Sigmoid colon (tissue), 7 donors: ENCODE measurements around the gene ESYT3. TPM values are rescaled to one million over a fixed set of nuclear protein-coding genes. Genes with fewer than 3 reads are reported as not detected.
"Not testable (repeated sequence)": the region's sequence is repeated elsewhere in the genome, so short reads cannot be mapped to it uniquely, and the experiment has no call there.

ENCODE experiments used
- DNase-seq: peaks from one replicate; pipeline ENCODE4 v3.0.0-alpha.2; 2019
- H3K27ac ChIP-seq, 4 donors: fragments of 200-600 bp; sonication (generic); one replicate each; pipeline ENCODE4 v1.5.1; 2016 to 2019; ENCODE audit warnings: mild to moderate bottlenecking in 1 of 4
- H3K27me3 ChIP-seq, 3 donors: fragments of 200-600 bp; sonication (generic); one replicate each; pipeline ENCODE4 v1.5.1; 2019; ENCODE audit warnings: mild to moderate bottlenecking in 1 of 3
- H3K36me3 ChIP-seq, 4 donors: fragments of 200-600 bp; sonication (generic); one replicate each; pipeline ENCODE4 v1.5.1; 2016 to 2019
- H3K4me1 ChIP-seq, 4 donors: fragments of 200-600 bp; sonication (generic); one replicate each; pipeline ENCODE4 v1.5.1; 2017 to 2019
- H3K4me3 ChIP-seq, 4 donors: fragments of 200-600 bp; sonication (generic); one replicate each; pipeline ENCODE4 v1.5.1; 2017 to 2019; ENCODE audit warnings: mild to moderate bottlenecking in 2 of 4, moderate library complexity in 1 of 4
- H3K9me3 ChIP-seq, 4 donors: fragments of 200-600 bp in 3 of 4; sonication (generic) in 3 of 4; one replicate each; pipeline versions ENCODE4 v1.5.1 to v1.6.1; 2013 to 2019
- EP300 ChIP-seq, 4 donors: sonication (generic); formaldehyde crosslinking; IDR thresholded peaks; one replicate each; pipeline ENCODE4 v1.6.1; 2017; ENCODE audit warnings: antibody characterized with exemption in 4 of 4
- POLR2A ChIP-seq, 2 donors: fragments of 450-650 bp; IDR thresholded peaks; one replicate each; pipeline ENCODE4 v1.6.1; 2016; ENCODE audit warnings: antibody characterized with exemption in 2 of 2, mild to moderate bottlenecking in 2 of 2, moderate library complexity in 2 of 2
- POLR2AphosphoS5 ChIP-seq, 4 donors: sonication (generic); formaldehyde crosslinking; IDR thresholded peaks; one replicate each; pipeline ENCODE4 v1.6.1; 2017; ENCODE audit warnings: antibody characterized with exemption in 4 of 4
- WGBS, 2 donors: extraction: QIAGEN DNeasy Blood & Tissue Kit; methylation state at CpG; one replicate each; pipeline ENCODE4 v1.1.7; 2013; 5-methylcytosine and 5-hydroxymethylcytosine counted together
- intact Hi-C: fragments of 100-400 bp; cut with DNase I; formaldehyde crosslinking; loops from one replicate; pipeline ENCODE4 v1.15.1; 2023
- polyA plus RNA-seq, 3 donors: library from polyadenylated mRNA; stranded (reverse); fragments of 200-250 nt; gene quantifications; one replicate each; pipeline ENCODE4 v1.2.3, GENCODE V29; 2013
- total RNA-seq, 4 donors: library from RNA; depleted of rRNA; stranded (reverse); fragments of >200 nt; gene quantifications; one replicate each; pipeline ENCODE4 v1.1.0, GENCODE V29; 2016
- TF ChIP-seq, protein P1 (sequence below), 4 experiments: fragments of 450-650 bp in 3 of 4; fragments of 200-600 bp in 1 of 4; IDR thresholded peaks; one replicate each; pipeline ENCODE4 v1.5.1; 2016 to 2019; ENCODE audit warnings: antibody characterized with exemption in 4 of 4, mild to moderate bottlenecking in 3 of 4, moderate library complexity in 2 of 4
- donor health status: healthy with polysubstance abuse.
- donor health status: Bipolar disorder and iron deficiency.
- donor health status: healthy.

Gene ESYT3
- total and polyA plus RNA-seq, 7 donors = 0.23 to 19.4 (median 15.1) TPM

DNA sequence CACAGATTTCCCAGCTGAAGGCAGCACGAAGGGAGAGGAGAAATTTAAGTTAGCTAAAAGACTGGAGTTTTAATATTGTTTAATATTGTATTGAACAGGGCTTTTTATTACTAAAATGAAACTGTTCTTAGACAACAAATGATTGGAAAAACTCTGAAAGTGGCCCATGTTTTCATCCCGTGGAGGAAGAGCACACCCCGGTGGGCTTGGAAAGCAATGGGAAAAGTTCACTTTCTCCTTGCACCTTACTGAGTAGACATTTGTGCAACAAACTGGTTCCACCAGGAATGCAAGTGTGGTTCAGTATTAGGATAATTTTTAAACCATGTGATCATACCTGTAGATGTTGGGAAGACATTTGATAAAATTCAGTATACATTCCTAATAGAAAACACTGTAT lies 8.2 kb upstream of the ESYT3 start:
- Histone ChIP-seq H3K9me3 (no peaks in the 10 kb centered on the region), H3K27ac (no peak overlapping the region), H3K36me3 (no peaks in the 10 kb centered on the region), H3K4me1 (no peaks in the 10 kb centered on the region), H3K4me3 (no peak overlapping the region), H3K27me3 (no peaks in the 10 kb centered on the region)
- intact Hi-C loops = no loop called here
- WGBS, 2 donors = 60 to 63% methylated on average over 3 of the region's 3 CpGs
- no peak for DNase-seq
- TF ChIP-seq, protein P1, sequence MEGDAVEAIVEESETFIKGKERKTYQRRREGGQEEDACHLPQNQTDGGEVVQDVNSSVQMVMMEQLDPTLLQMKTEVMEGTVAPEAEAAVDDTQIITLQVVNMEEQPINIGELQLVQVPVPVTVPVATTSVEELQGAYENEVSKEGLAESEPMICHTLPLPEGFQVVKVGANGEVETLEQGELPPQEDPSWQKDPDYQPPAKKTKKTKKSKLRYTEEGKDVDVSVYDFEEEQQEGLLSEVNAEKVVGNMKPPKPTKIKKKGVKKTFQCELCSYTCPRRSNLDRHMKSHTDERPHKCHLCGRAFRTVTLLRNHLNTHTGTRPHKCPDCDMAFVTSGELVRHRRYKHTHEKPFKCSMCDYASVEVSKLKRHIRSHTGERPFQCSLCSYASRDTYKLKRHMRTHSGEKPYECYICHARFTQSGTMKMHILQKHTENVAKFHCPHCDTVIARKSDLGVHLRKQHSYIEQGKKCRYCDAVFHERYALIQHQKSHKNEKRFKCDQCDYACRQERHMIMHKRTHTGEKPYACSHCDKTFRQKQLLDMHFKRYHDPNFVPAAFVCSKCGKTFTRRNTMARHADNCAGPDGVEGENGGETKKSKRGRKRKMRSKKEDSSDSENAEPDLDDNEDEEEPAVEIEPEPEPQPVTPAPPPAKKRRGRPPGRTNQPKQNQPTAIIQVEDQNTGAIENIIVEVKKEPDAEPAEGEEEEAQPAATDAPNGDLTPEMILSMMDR (IDR thresholded peaks at IDR 0.05) = no peak
- TF ChIP-seq POLR2A (IDR thresholded peaks at IDR 0.05) (no peak), POLR2AphosphoS5 (IDR thresholded peaks at IDR 0.05) (no peak), EP300 (IDR thresholded peaks at IDR 0.05) (no peak)

GRCh38 chr3:138426754-138427153 lies 7.7 kb upstream of the ESYT3 start:
- intact Hi-C loops, H3K4me1 ChIP-seq, H3K4me3 ChIP-seq, H3K36me3 ChIP-seq, H3K9me3 ChIP-seq, H3K27ac ChIP-seq, DNase-seq, H3K27me3 ChIP-seq: not testable (repeated sequence)
- WGBS, 2 donors = 95 to 96% methylated on average over 4 of the region's 4 CpGs

GRCh38 chr3:138429665-138430064 lies 4.8 kb upstream of the ESYT3 start:
- no peak overlapping the region for H3K27ac ChIP-seq
- WGBS, 2 donors = 89 to 91% methylated on average over 3 of the region's 3 CpGs

GRCh38 chr3:138432576-138433240 lies 1.7 kb upstream of the ESYT3 start:
- DNase-seq = no peak
- intact Hi-C loops = loop anchor here (5.0 to 10.0 kb wide), 2 partner anchors 100 to 248 kb away; partner anchors contain the start of gene ARMC8
- H3K36me3 ChIP-seq = no peaks in the 10 kb centered on the region
- peaks cover 0 to 7% (median 0%) of the 10 kb centered on the region in 3 donors for H3K27me3 ChIP-seq
- no peaks in the 10 kb centered on the region for H3K9me3 ChIP-seq
- H3K27ac ChIP-seq = no peak overlapping the region
- TF ChIP-seq EP300 (IDR thresholded peaks at IDR 0.05) = no peak
- TF ChIP-seq, protein P1 (IDR thresholded peaks at IDR 0.05) = no peak
- TF ChIP-seq POLR2AphosphoS5 (IDR thresholded peaks at IDR 0.05) = no peak
- no peak for TF ChIP-seq POLR2A (IDR thresholded peaks at IDR 0.05)
- H3K4me3 ChIP-seq = no peak overlapping the region
- 85 to 93% methylated on average over 4 of the region's 4 CpGs for WGBS, 2 donors
- H3K4me1 ChIP-seq = peaks cover 0 to 27% (median 20%) of the 10 kb centered on the region in 4 donors

More at GRCh38 chr3:138429665-138430064, 4.8 kb upstream of the ESYT3 start:
- DNase-seq = no peak
- Histone ChIP-seq H3K36me3 (no peaks in the 10 kb centered on the region), H3K27me3 (peaks cover 0 to 7% (median 0%) of the 10 kb centered on the region in 3 donors), H3K4me1 (peaks cover 0 to 9% (median 8%) of the 10 kb centered on the region in 4 donors), H3K9me3 (no peaks in the 10 kb centered on the region), H3K4me3 (no peak overlapping the region)
- no peak for TF ChIP-seq EP300 (IDR thresholded peaks at IDR 0.05)
- no peak for TF ChIP-seq POLR2A (IDR thresholded peaks at IDR 0.05)
- TF ChIP-seq, protein P1 (IDR thresholded peaks at IDR 0.05) = no peak
- TF ChIP-seq POLR2AphosphoS5 (IDR thresholded peaks at IDR 0.05) = no peak
- intact Hi-C loops = loop anchor here (5.0 to 10.0 kb wide), 2 partner anchors 97 to 245 kb away; partner anchors contain the start of gene ARMC8

- TF ChIP-seq EP300 (IDR thresholded peaks at IDR 0.05) (no peak), POLR2A (IDR thresholded peaks at IDR 0.05) (no peak), POLR2AphosphoS5 (IDR thresholded peaks at IDR 0.05) (no peak)
- TF ChIP-seq, protein P1 (IDR thresholded peaks at IDR 0.05) = no peak
- Histone ChIP-seq H3K9me3 (no peaks in the 10 kb centered on the region), H3K27me3 (peaks cover 0 to 7% (median 0%) of the 10 kb centered on the region in 3 donors), H3K4me3 (peak overlapping the region in 3 of 4 donors; percentile 60 to 68 (median 66)), H3K4me1 (peaks cover 0 to 27% (median 20%) of the 10 kb centered on the region in 4 donors), H3K27ac (peak overlapping the region in 3 of 4 donors; percentile 68 to 78 (median 72)), H3K36me3 (no peaks in the 10 kb centered on the region)
- no peak for DNase-seq
- intact Hi-C loops = loop anchor here (2.0 to 10.0 kb wide), 3 partner anchors 37 to 249 kb away; partner anchors contain the start of gene ARMC8
- 27 to 65% methylated on average over 16 of the region's 16 CpGs for WGBS, 2 donors
Measured at GRCh38 chr3:138433892-138434275, 532 bp upstream of the ESYT3 start.
